HepG2 (cell line): ENCODE measurements around the gene DEDD2. TPM values are rescaled to one million over a fixed set of nuclear protein-coding genes. Genes with fewer than 3 reads are reported as not detected.
A peak's percentile ranks its signal among the peaks of the same experiment; 100 is the strongest.

Source experiments
- ATAC-seq: fragments of 200-7000 bp; cut with Tn5 transposase; 3 replicates; pipeline ENCODE4 v1.9.1; 2020; ENCODE audit warnings: mild to moderate bottlenecking, moderate library complexity
- BruUV-seq: library from RNA; stranded (reverse); fragments of 400-500 nt; replicated peaks from 2 replicates; lab custom pipeline; 2021; lab: Mats Ljungman, UMichigan
- CTCF ChIA-PET: fragments of 300-600 bp; formaldehyde crosslinking; extraction: SDS; loops from one replicate; lab custom pipeline; 2021; ENCODE audit warnings: low total read pairs, inconsistent platforms, low intra/inter-chr PET ratio; lab: Yijun Ruan, JAX
- POLR2A ChIA-PET: fragments of 350-600 bp; sonication (Branson Sonifier 250); formaldehyde crosslinking; loops from one replicate; lab custom pipeline; 2020; ENCODE audit warnings: antibody characterized with exemption, inconsistent platforms; lab: Yijun Ruan, JAX
- DNase-seq: peaks from one replicate; pipeline ENCODE4 v3.0.0-alpha.2; 2015; ENCODE audit warnings: low spot score
- FAIRE-seq: peaks from 3 replicates; lab custom pipeline; 2011; peaks lifted over from hg19 to GRCh38; lab: Jason Lieb, UNC
- H2AFZ ChIP-seq: one replicate; pipeline ENCODE4 v1.6.1; 2011; ENCODE audit warnings: low read length, inconsistent platforms
- H3K27ac ChIP-seq: fragments of 300-600 bp; 3 replicates; pipeline ENCODE4 v1.8.0; 2011; ENCODE audit warnings: mixed run types, mild to moderate bottlenecking, mixed read lengths, low read length, inconsistent platforms; ENCODE audit not compliant: insufficient read depth; ENCODE audit errors: extremely low read length
- H3K27me3 ChIP-seq, 2 experiments: fragments of 200-600 bp in 1 of 2; 2 replicates in 1 of 2; 3 replicates in 1 of 2; pipeline versions ENCODE4 v1.6.0 to v1.8.0; 2011; ENCODE audit warnings: low read length in 2 of 2, mild to moderate bottlenecking in 2 of 2, moderate library complexity in 2 of 2, inconsistent platforms in 1 of 2; ENCODE audit not compliant: insufficient read depth in 2 of 2, control insufficient read depth in 1 of 2
- H3K36me3 ChIP-seq, 2 experiments: fragments of 200-600 bp in 1 of 2; replicated peaks in 1 of 2; 2 replicates in 1 of 2; 3 replicates in 1 of 2; pipeline versions ENCODE4 v1.5.1 to v1.8.0; 2011; ENCODE audit warnings: low read length in 2 of 2, inconsistent platforms in 1 of 2; ENCODE audit not compliant: insufficient read depth in 2 of 2, control insufficient read depth in 1 of 2
- H3K4me1 ChIP-seq: 2 replicates; pipeline ENCODE4 v1.5.1; 2012; ENCODE audit warnings: low read length, inconsistent platforms; ENCODE audit not compliant: insufficient read depth
- H3K4me2 ChIP-seq: 2 replicates; pipeline ENCODE4 v1.6.0; 2011; ENCODE audit warnings: low read depth, low read length, inconsistent platforms
- H3K4me3 ChIP-seq, 3 experiments: fragments of 200-600 bp in 1 of 3; sonication (generic), shearing (Covaris generic) in 1 of 3; replicated peaks in 1 of 3; 2 replicates each; pipeline ENCODE4 v1.5.1; 2011 to 2016; ENCODE audit warnings: low read length in 3 of 3, inconsistent platforms in 2 of 3, low read depth in 2 of 3, mild to moderate bottlenecking in 2 of 3, control low read depth in 1 of 3, mixed read lengths in 1 of 3; ENCODE audit not compliant: insufficient read depth in 1 of 3
- H3K79me2 ChIP-seq: one replicate; pipeline ENCODE4 v1.6.1; 2011; ENCODE audit warnings: low read length, inconsistent platforms; ENCODE audit not compliant: insufficient read depth
- H3K9ac ChIP-seq: 2 replicates; pipeline ENCODE4 v1.6.0; 2011; ENCODE audit warnings: mild to moderate bottlenecking, low read depth, low read length, inconsistent platforms; ENCODE audit not compliant: insufficient read depth
- H3K9me3 ChIP-seq: 2 replicates; pipeline ENCODE4 v1.5.1; 2012; ENCODE audit warnings: mild to moderate bottlenecking, low read length
- H4K20me1 ChIP-seq: 2 replicates; pipeline ENCODE4 v1.6.0; 2011; ENCODE audit warnings: inconsistent platforms, mild to moderate bottlenecking, low read length, moderate library complexity; ENCODE audit not compliant: insufficient read depth
- CHD4 ChIP-seq: fragments of 200-600 bp; sonication (generic); IDR thresholded peaks from 2 replicates; pipeline ENCODE4 v1.7.0; 2017; ENCODE audit warnings: mild to moderate bottlenecking, low read length, borderline replicate concordance
- DNMT1 ChIP-seq: sonication (generic); formaldehyde crosslinking; IDR thresholded peaks from 2 replicates; pipeline ENCODE4 v1.5.1; 2020; ENCODE audit warnings: mild to moderate bottlenecking, missing genetic modification reagents
- GABPB1 ChIP-seq: IDR thresholded peaks from 2 replicates; pipeline ENCODE4 v1.6.1; 2016; ENCODE audit warnings: mild to moderate bottlenecking, missing genetic modification reagents, moderate library complexity, missing compliant biosample characterization
- IKZF4 ChIP-seq: sonication (generic); formaldehyde crosslinking; IDR thresholded peaks from 2 replicates; pipeline ENCODE4 v1.5.1; 2020; ENCODE audit warnings: borderline replicate concordance, mild to moderate bottlenecking, low read depth, missing genetic modification reagents; ENCODE audit errors: not compliant biosample characterization
- KDM2A ChIP-seq: sonication (generic); formaldehyde crosslinking; IDR thresholded peaks from 2 replicates; pipeline ENCODE4 v1.4.0; 2020; ENCODE audit warnings: low read depth, missing genetic modification reagents, borderline replicate concordance
- NFIC ChIP-seq: IDR thresholded peaks from 2 replicates; pipeline ENCODE4 v1.6.1; 2012; ENCODE audit warnings: mild to moderate bottlenecking, low read length, inconsistent platforms
- RAD21 ChIP-seq: fragments of 450-650 bp; formaldehyde crosslinking; IDR thresholded peaks from 2 replicates; pipeline ENCODE4 v1.5.0; 2020; ENCODE audit warnings: mild to moderate bottlenecking
- SUZ12 ChIP-seq: fragments of 150-350 bp; IDR thresholded peaks from 2 replicates; pipeline ENCODE4 v1.6.1; 2014; ENCODE audit warnings: low read depth, low read length
- TEAD3 ChIP-seq: optimal IDR thresholded peaks from 2 replicates; pipeline ENCODE3; 2016; ENCODE audit warnings: borderline replicate concordance
- XRCC5 ChIP-seq: fragments of 200-400 bp; formaldehyde crosslinking; optimal IDR thresholded peaks from 2 replicates; pipeline ENCODE3; 2017; ENCODE audit warnings: mild to moderate bottlenecking, low read length
- ZBTB8A ChIP-seq: sonication (generic); formaldehyde crosslinking; IDR thresholded peaks from 2 replicates; pipeline ENCODE4 v1.4.0; 2020; ENCODE audit warnings: mild to moderate bottlenecking, low read depth, missing genetic modification reagents, borderline replicate concordance
- ZFX ChIP-seq: sonication (generic); formaldehyde crosslinking; IDR thresholded peaks from 2 replicates; pipeline ENCODE4 v1.4.0; 2020; ENCODE audit warnings: mild to moderate bottlenecking, low read depth, missing genetic modification reagents, moderate library complexity
- ZNF264 ChIP-seq: sonication (generic); formaldehyde crosslinking; IDR thresholded peaks from 2 replicates; pipeline ENCODE4 v1.4.0; 2020; ENCODE audit warnings: missing genetic modification reagents
- WGBS: methylation state at CpG from one replicate; pipeline ENCODE4 v1.1.6; 2017; ENCODE audit warnings: low lambda C conversion rate; 5-methylcytosine and 5-hydroxymethylcytosine counted together
- in situ Hi-C: cut with HindIII; loops from 2 replicates; pipeline ENCODE4 v1.10.0; 2017; ENCODE audit warnings: low pct_unique_long_range_greater_than_20kb; ENCODE audit not compliant: extremely low pct_ligation_motif_present
- intact Hi-C: fragments of 100-400 bp; cut with micrococcal nuclease; formaldehyde crosslinking; loops from one replicate; pipeline ENCODE4 v1.10.0; 2022; ENCODE audit not compliant: unreplicated experiment
- polyA plus RNA-seq, 8 experiments: library from polyadenylated mRNA; depleted of rRNA in 3 of 8; stranded (reverse) in 7 of 8; unstranded in 1 of 8; fragments of >200 nt; fragmentation: Illumina TruSeq in 4 of 8; extraction: Trizol in 4 of 8; gene quantifications; 2 replicates each; pipeline versions ENCODE4 v1.2.1 to v1.2.3, GENCODE V29; 2011 to 2016; ENCODE audit warnings: low read depth in 4 of 8, missing spikeins in 1 of 8, mixed read lengths in 1 of 8; ENCODE audit not compliant: insufficient read depth in 1 of 8
- total RNA-seq, 5 experiments: library from RNA; depleted of rRNA; stranded (reverse); fragments of >200 nt; fragmentation: Illumina TruSeq; extraction: Trizol; gene quantifications; 2 replicates each; pipeline ENCODE4 v1.2.3, GENCODE V29; 2016; ENCODE audit warnings: low read depth in 1 of 5
- TF ChIP-seq, protein P1 (sequence below): sonication (generic); formaldehyde crosslinking; IDR thresholded peaks from 2 replicates; pipeline ENCODE4 v1.4.0; 2020; ENCODE audit warnings: missing genetic modification reagents, borderline replicate concordance
- TF ChIP-seq, protein P2 (sequence below): sonication (generic); formaldehyde crosslinking; IDR thresholded peaks from 2 replicates; pipeline ENCODE4 v1.4.0; 2020; ENCODE audit warnings: missing genetic modification reagents

DEDD2 gene
- total and polyA plus RNA-seq, 2 of the 13 experiments (the other 11 are each of a cell fraction or from before 2014, with no cell fraction given), result 19.2 to 24.7 TPM

GRCh38 chr19:42184401-42184861 is 33.0 kb downstream of the DEDD2 start:
- FAIRE-seq, result peak; percentile 73
- ChIA-PET POLR2A (no interaction called here), CTCF (interaction anchor here (2.3 to 2.8 kb wide), 2 partner anchors 50 to 75 kb away, joined by 21 to 26 read pairs; no protein-coding TSS in a partner anchor)
- ATAC-seq, result peak; percentile 93
- Histone ChIP-seq H3K27ac (no peak overlapping the region), H3K79me2 (no peaks in the 10 kb centered on the region), H2AFZ (no peak overlapping the region), H3K36me3 (no peaks in the 10 kb centered on the region), H3K9ac (no peak overlapping the region), H3K4me2 (no peak overlapping the region), H3K27me3 (peaks cover 5 to 36% of the 10 kb centered on the region in 2 experiments; a peak in 3 of 5 replicates), H3K9me3 (no peaks in the 10 kb centered on the region), H4K20me1 (no peaks in the 10 kb centered on the region), H3K4me3 (no peak overlapping the region), H3K4me1 (no peaks in the 10 kb centered on the region)
- WGBS, result no CpG with 5 or more reads among the region's 1 CpG
- peak; percentile 59 for DNase-seq
- in situ Hi-C loops, result no loop called here
- intact Hi-C loops, result loop anchor here (1.0 to 2.0 kb wide), 2 partner anchors 52 to 76 kb away; partner anchors contain the start of gene POU2F2
- no TSS peak for BruUV-seq
- TF ChIP-seq XRCC5 (peak; percentile 57), NFIC (no peak), IKZF4 (CRISPR knock-in tag) (no peak), SUZ12 (no peak), DNMT1 (CRISPR knock-in tag) (no peak), ZFX (CRISPR knock-in tag) (peak; percentile 57; the same call in 1 of the 2 replicates), KDM2A (CRISPR knock-in tag) (peak; percentile 30; the same call in 1 of the 2 replicates), GABPB1 (CRISPR knock-in tag) (no peak), ZNF264 (CRISPR knock-in tag) (no peak), ZBTB8A (CRISPR knock-in tag) (no peak), TEAD3 (peak; percentile 48), CHD4 (no peak), RAD21 (CRISPR knock-in tag) (peak; percentile 78)
- TF ChIP-seq, protein P1, sequence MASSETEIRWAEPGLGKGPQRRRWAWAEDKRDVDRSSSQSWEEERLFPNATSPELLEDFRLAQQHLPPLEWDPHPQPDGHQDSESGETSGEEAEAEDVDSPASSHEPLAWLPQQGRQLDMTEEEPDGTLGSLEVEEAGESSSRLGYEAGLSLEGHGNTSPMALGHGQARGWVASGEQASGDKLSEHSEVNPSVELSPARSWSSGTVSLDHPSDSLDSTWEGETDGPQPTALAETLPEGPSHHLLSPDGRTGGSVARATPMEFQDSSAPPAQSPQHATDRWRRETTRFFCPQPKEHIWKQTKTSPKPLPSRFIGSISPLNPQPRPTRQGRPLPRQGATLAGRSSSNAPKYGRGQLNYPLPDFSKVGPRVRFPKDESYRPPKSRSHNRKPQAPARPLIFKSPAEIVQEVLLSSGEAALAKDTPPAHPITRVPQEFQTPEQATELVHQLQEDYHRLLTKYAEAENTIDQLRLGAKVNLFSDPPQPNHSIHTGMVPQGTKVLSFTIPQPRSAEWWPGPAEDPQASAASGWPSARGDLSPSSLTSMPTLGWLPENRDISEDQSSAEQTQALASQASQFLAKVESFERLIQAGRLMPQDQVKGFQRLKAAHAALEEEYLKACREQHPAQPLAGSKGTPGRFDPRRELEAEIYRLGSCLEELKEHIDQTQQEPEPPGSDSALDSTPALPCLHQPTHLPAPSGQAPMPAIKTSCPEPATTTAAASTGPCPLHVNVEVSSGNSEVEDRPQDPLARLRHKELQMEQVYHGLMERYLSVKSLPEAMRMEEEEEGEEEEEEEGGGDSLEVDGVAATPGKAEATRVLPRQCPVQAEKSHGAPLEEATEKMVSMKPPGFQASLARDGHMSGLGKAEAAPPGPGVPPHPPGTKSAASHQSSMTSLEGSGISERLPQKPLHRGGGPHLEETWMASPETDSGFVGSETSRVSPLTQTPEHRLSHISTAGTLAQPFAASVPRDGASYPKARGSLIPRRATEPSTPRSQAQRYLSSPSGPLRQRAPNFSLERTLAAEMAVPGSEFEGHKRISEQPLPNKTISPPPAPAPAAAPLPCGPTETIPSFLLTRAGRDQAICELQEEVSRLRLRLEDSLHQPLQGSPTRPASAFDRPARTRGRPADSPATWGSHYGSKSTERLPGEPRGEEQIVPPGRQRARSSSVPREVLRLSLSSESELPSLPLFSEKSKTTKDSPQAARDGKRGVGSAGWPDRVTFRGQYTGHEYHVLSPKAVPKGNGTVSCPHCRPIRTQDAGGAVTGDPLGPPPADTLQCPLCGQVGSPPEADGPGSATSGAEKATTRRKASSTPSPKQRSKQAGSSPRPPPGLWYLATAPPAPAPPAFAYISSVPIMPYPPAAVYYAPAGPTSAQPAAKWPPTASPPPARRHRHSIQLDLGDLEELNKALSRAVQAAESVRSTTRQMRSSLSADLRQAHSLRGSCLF (CRISPR knock-in tag), result no peak
- TF ChIP-seq, protein P2, sequence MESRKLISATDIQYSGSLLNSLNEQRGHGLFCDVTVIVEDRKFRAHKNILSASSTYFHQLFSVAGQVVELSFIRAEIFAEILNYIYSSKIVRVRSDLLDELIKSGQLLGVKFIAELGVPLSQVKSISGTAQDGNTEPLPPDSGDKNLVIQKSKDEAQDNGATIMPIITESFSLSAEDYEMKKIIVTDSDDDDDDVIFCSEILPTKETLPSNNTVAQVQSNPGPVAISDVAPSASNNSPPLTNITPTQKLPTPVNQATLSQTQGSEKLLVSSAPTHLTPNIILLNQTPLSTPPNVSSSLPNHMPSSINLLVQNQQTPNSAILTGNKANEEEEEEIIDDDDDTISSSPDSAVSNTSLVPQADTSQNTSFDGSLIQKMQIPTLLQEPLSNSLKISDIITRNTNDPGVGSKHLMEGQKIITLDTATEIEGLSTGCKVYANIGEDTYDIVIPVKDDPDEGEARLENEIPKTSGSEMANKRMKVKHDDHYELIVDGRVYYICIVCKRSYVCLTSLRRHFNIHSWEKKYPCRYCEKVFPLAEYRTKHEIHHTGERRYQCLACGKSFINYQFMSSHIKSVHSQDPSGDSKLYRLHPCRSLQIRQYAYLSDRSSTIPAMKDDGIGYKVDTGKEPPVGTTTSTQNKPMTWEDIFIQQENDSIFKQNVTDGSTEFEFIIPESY (CRISPR knock-in tag), result no peak
